Tibial nerve (tissue), 4 donors: ENCODE measurements around the gene PLEK. TPM values are rescaled to one million over a fixed set of nuclear protein-coding genes. Genes with fewer than 3 reads are reported as not detected.
A peak's percentile ranks its signal among the peaks of the same experiment; 100 is the strongest.

Source experiments
- DNase-seq, 2 donors: peaks; one replicate each; pipeline ENCODE4 v3.0.0-alpha.2; 2019; ENCODE audit warnings: low spot score in 2 of 2
- H3K27ac ChIP-seq, 4 donors: fragments of 200-600 bp; sonication (generic) in 3 of 4; one replicate each; pipeline ENCODE4 v1.5.1; 2017 to 2019; ENCODE audit warnings: mild to moderate bottlenecking in 1 of 4
- H3K27me3 ChIP-seq, 2 donors: fragments of 200-600 bp; sonication (generic) in 1 of 2; one replicate each; pipeline versions ENCODE4 v1.5.1 to v1.6.0; 2017 to 2019
- H3K36me3 ChIP-seq, 3 donors: fragments of 200-600 bp; sonication (generic); one replicate each; pipeline ENCODE4 v1.5.1; 2018 to 2019
- H3K4me1 ChIP-seq, 4 donors: fragments of 200-600 bp; sonication (generic) in 3 of 4; one replicate each; pipeline ENCODE4 v1.5.1; 2017 to 2019
- H3K4me3 ChIP-seq, 4 donors: fragments of 200-600 bp; sonication (generic) in 3 of 4; one replicate each; pipeline ENCODE4 v1.5.1; 2017 to 2019; ENCODE audit warnings: mild to moderate bottlenecking in 1 of 4, moderate library complexity in 1 of 4
- H3K9me3 ChIP-seq, 4 donors: fragments of 200-600 bp; sonication (generic) in 3 of 4; one replicate each; pipeline ENCODE4 v1.5.1; 2017 to 2019
- EP300 ChIP-seq, 2 donors: sonication (generic); formaldehyde crosslinking; IDR thresholded peaks; one replicate each; pipeline ENCODE4 v1.6.1; 2017; ENCODE audit warnings: antibody characterized with exemption in 2 of 2, mild to moderate bottlenecking in 1 of 2
- POLR2A ChIP-seq, 2 donors: fragments of 450-650 bp; IDR thresholded peaks; one replicate each; pipeline ENCODE4 v1.6.1; 2017; ENCODE audit warnings: antibody characterized with exemption in 2 of 2, mild to moderate bottlenecking in 2 of 2, moderate library complexity in 2 of 2
- WGBS, 2 donors: methylation state at CpG; one replicate each; pipeline ENCODE4 v1.1.5; 2018; 5-methylcytosine and 5-hydroxymethylcytosine counted together
- total RNA-seq, 4 donors: library from RNA; depleted of rRNA; stranded (reverse); fragments of >200 nt; gene quantifications; one replicate each; pipeline ENCODE4 v1.1.0, GENCODE V29; 2016
- TF ChIP-seq, protein P1 (sequence below), 5 experiments: fragments of 200-600 bp in 3 of 5; fragments of 450-650 bp in 2 of 5; sonication (generic) in 3 of 5; IDR thresholded peaks; one replicate each; pipeline ENCODE4 v1.5.1; 2016 to 2019; ENCODE audit warnings: antibody characterized with exemption in 5 of 5, mild to moderate bottlenecking in 3 of 5, moderate library complexity in 2 of 5

The PLEK gene
- total RNA-seq, 4 donors from 2014 or later: 7.8 to 9.8 (median 9.1) TPM

DNA sequence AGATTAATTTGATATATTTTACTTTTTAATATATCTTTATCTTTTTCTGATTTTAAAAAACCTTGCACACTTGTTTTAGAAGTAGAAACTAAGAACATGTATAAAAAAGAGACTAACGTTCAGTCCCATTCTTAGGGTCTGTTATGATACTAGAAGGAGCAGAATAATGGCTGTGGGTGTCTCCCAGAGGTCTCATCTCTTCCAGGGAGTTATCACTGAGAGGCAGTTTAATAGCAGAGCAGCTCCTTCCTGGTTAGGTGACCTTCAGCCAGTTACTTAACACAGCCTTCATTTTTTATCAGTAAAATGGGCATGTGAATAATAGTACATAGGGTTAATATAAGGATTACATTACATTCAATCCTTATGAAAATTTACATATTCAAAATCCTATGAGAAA lies 61.4 kb downstream of the PLEK start:
- H3K4me3 ChIP-seq: no peak overlapping the region
- H3K27ac ChIP-seq: no peak overlapping the region
- DNase-seq: no peak
- no peaks in the 10 kb centered on the region for H3K36me3 ChIP-seq
- H3K27me3 ChIP-seq: no peaks in the 10 kb centered on the region
- peaks cover 0 to 19% (median 13%) of the 10 kb centered on the region in 4 donors for H3K4me1 ChIP-seq
- WGBS, 2 donors: 63 to 78% methylated on average over 1 of the region's 1 CpG
- TF ChIP-seq EP300 (IDR thresholded peaks at IDR 0.05) (no peak), POLR2A (IDR thresholded peaks at IDR 0.05) (no peak)
- TF ChIP-seq, protein P1, sequence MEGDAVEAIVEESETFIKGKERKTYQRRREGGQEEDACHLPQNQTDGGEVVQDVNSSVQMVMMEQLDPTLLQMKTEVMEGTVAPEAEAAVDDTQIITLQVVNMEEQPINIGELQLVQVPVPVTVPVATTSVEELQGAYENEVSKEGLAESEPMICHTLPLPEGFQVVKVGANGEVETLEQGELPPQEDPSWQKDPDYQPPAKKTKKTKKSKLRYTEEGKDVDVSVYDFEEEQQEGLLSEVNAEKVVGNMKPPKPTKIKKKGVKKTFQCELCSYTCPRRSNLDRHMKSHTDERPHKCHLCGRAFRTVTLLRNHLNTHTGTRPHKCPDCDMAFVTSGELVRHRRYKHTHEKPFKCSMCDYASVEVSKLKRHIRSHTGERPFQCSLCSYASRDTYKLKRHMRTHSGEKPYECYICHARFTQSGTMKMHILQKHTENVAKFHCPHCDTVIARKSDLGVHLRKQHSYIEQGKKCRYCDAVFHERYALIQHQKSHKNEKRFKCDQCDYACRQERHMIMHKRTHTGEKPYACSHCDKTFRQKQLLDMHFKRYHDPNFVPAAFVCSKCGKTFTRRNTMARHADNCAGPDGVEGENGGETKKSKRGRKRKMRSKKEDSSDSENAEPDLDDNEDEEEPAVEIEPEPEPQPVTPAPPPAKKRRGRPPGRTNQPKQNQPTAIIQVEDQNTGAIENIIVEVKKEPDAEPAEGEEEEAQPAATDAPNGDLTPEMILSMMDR (IDR thresholded peaks at IDR 0.05): no peak
- H3K9me3 ChIP-seq: no peaks in the 10 kb centered on the region

DNA sequence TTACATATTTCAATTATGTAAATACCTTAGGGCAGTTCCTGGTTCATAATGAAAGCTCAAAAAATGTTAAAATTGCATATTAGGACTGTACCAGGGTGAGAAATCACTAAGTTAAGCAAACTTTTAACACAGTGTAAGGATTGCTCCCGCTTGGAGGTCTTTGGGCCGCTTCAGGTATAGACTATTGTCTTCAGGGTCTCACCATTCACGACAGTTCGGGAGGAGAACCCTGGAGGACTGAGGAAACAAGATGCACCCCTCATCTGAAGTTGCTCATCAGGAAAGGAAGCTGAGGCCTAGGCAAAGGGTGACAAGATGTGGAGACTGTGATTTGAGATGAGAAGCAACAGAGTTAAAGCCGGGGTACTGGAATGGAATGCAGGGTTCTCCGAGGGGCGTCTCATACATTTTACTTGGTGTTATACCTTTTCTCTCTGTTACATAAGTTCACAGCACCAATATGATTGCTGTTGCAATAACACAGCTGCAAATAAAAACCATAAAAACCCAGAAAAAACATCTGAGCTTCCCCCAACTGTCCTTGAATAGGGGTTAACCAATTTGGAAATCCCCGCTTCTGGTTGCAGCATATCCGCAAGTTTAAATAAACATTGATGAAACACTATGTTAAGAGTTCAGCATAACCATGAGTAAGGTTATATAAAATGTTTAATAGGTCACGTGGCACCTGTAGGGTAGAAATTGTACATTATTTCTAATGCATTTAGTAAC lies 61.9 kb downstream of the PLEK start:
- peaks cover 0 to 19% (median 13%) of the 10 kb centered on the region in 4 donors for H3K4me1 ChIP-seq
- TF ChIP-seq POLR2A (IDR thresholded peaks at IDR 0.05): no peak
- peak in 1 of 2 donors; percentile 13 for TF ChIP-seq EP300 (IDR thresholded peaks at IDR 0.05)
- WGBS, 2 donors: 71 to 74% methylated on average over 10 of the region's 10 CpGs
- H3K27ac ChIP-seq: no peak overlapping the region
- no peaks in the 10 kb centered on the region for H3K36me3 ChIP-seq
- no peaks in the 10 kb centered on the region for H3K27me3 ChIP-seq
- no peaks in the 10 kb centered on the region for H3K9me3 ChIP-seq
- DNase-seq: no peak
- H3K4me3 ChIP-seq: no peak overlapping the region

DNA sequence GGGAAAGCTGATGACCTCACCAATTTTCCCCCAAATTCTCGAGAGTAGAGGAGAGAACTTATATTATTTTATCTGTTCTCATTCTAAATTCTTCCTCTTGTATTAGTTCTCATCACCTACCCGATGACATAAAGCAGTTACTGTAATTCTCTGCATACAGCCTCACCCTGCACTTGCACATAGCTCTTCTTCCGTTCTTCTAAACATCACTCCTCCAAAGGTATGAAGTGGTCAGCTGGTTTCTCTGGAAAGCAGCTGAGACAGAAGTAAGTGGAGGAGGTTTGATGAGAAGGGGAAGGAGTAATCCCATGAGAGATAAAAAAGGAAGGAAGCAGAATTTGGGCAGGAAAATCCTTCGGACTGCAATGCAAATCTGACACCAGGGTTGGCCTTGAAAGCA lies 63.0 kb downstream of the PLEK start:
- DNase-seq: no peak
- Histone ChIP-seq H3K4me3 (no peak overlapping the region), H3K36me3 (no peaks in the 10 kb centered on the region), H3K4me1 (peaks cover 0 to 19% (median 13%) of the 10 kb centered on the region in 4 donors), H3K27me3 (no peaks in the 10 kb centered on the region), H3K27ac (no peak overlapping the region), H3K9me3 (no peaks in the 10 kb centered on the region)
- 36 to 47% methylated on average over 4 of the region's 4 CpGs for WGBS, 2 donors
- TF ChIP-seq POLR2A (IDR thresholded peaks at IDR 0.05): no peak
- no peak for TF ChIP-seq EP300 (IDR thresholded peaks at IDR 0.05)
- TF ChIP-seq, protein P1 (IDR thresholded peaks at IDR 0.05): no peak

DNA sequence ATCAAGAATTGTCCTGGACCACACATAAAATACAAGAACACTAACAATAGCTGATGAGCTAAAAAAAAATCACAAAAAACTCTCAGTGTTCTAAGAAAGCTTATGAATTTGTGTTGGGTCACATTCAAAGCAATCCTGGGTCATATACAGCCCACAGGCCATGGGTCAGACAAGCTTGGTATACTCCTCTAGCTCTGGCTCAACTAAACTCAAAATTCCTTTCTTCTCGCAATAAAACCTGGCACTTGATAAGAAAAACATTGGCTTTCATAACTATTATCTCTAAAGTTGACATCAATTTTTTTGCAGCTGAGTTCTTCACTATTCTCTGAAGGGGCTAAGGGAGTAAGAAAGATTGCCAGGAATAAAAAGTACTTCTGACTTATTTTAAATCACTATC lies 63.7 kb downstream of the PLEK start:
- Histone ChIP-seq H3K9me3 (no peaks in the 10 kb centered on the region), H3K4me3 (no peak overlapping the region), H3K27me3 (no peaks in the 10 kb centered on the region), H3K36me3 (no peaks in the 10 kb centered on the region), H3K4me1 (peaks cover 0 to 19% (median 13%) of the 10 kb centered on the region in 4 donors), H3K27ac (no peak overlapping the region)
- TF ChIP-seq EP300 (IDR thresholded peaks at IDR 0.05): no peak
- no peak for DNase-seq
- WGBS, 2 donors: 33 to 38% methylated on average over 1 of the region's 1 CpG

DNA sequence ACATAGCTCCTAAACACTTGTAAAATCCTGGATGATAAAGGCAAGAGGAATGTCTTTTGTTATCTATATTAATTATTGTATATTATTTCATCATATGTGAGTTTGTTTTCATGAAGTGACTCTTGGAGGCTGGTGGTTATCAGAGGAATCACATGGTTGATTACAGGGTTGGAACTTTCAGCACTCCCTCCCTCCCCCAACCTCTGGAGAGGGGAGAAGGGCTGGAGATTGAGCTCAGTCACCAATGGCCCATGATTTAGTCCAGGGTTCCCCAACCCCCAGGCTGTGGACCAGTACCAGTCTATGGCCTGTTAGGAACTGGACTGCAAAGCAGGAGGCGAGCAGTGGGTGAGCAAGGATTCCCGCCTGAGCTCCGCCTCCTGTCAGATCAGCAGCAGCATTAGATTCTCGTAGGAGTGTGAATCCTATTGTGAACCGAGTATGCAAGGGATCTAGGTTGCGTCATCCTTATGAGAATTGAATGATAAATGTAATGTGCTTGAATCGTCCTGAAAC lies 64.3 kb downstream of the PLEK start:
- TF ChIP-seq, protein P1 (IDR thresholded peaks at IDR 0.05): no peak
- TF ChIP-seq POLR2A (IDR thresholded peaks at IDR 0.05): no peak
- no peak for TF ChIP-seq EP300 (IDR thresholded peaks at IDR 0.05)
- 73 to 77% methylated on average over 7 of the region's 7 CpGs for WGBS, 2 donors

DNA sequence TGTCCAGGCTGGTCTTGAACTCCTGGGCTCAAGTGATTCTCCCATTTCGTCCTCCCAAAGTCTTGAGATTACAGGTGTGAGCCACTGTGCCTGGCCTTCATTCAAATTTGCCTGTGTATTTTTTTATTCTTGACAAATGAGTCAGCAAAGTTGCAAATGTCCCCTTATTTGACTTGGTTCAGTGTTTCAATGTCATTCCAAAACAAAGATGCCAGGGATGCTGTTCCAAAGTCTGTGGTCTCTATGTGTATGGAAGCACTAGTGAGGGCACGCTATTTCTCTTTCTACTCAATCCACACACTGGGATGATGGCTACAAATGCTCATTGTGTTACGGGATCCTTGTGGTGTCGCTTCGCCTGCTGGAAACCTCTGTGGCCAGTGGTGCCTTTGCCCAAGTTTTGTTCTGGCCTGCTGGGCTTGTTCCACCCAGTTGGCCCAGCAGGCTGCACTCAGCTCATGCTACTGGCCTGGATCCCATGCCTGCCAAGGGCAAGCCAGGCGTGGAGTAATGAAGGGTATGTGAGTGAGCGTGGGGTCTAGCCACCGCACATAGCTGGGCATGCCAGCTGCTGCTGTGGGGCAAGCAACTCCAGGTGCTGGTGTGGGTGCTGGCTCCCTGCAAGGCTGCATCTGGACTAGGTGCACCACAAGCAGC lies 66.4 kb downstream of the PLEK start:
- TF ChIP-seq POLR2A (IDR thresholded peaks at IDR 0.05) (no peak), EP300 (IDR thresholded peaks at IDR 0.05) (no peak)
- TF ChIP-seq, protein P1 (IDR thresholded peaks at IDR 0.05): no peak
- 81 to 85% methylated on average over 8 of the region's 8 CpGs for WGBS, 2 donors
- Histone ChIP-seq H3K4me3 (no peak overlapping the region), H3K9me3 (no peaks in the 10 kb centered on the region), H3K36me3 (no peaks in the 10 kb centered on the region), H3K27me3 (no peaks in the 10 kb centered on the region), H3K27ac (no peak overlapping the region), H3K4me1 (peaks cover 0 to 36% (median 16%) of the 10 kb centered on the region in 4 donors)
- DNase-seq: no peak

More for the DNA sequence above, 64.3 kb downstream of the PLEK start:
- Histone ChIP-seq H3K36me3 (no peaks in the 10 kb centered on the region), H3K4me1 (peaks cover 0 to 19% (median 13%) of the 10 kb centered on the region in 4 donors), H3K9me3 (no peaks in the 10 kb centered on the region), H3K27me3 (no peaks in the 10 kb centered on the region), H3K4me3 (no peak overlapping the region), H3K27ac (no peak overlapping the region)
- no peak for DNase-seq
